ENCODE results near the gene CFHR4. TPM values are rescaled to one million over a fixed set of nuclear protein-coding genes. Genes with fewer than 3 reads are reported as not detected.

Gene CFHR4
- total RNA-seq, 1 donor from 2014 or later: not detected

- Histone ChIP-seq H3K9me3 (no peaks in the 10 kb centered on the region), H3K4me3 (no peak overlapping the region), H3K27ac (no peak overlapping the region), H3K4me1 (no peaks in the 10 kb centered on the region), H3K36me3 (no peaks in the 10 kb centered on the region), H3K27me3 (no peaks in the 10 kb centered on the region)
- TF ChIP-seq, protein P1, sequence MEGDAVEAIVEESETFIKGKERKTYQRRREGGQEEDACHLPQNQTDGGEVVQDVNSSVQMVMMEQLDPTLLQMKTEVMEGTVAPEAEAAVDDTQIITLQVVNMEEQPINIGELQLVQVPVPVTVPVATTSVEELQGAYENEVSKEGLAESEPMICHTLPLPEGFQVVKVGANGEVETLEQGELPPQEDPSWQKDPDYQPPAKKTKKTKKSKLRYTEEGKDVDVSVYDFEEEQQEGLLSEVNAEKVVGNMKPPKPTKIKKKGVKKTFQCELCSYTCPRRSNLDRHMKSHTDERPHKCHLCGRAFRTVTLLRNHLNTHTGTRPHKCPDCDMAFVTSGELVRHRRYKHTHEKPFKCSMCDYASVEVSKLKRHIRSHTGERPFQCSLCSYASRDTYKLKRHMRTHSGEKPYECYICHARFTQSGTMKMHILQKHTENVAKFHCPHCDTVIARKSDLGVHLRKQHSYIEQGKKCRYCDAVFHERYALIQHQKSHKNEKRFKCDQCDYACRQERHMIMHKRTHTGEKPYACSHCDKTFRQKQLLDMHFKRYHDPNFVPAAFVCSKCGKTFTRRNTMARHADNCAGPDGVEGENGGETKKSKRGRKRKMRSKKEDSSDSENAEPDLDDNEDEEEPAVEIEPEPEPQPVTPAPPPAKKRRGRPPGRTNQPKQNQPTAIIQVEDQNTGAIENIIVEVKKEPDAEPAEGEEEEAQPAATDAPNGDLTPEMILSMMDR (IDR thresholded peaks at IDR 0.05): no peak
- DNase-seq (ENCODE audit: low spot score in 2 of 2): no peak
- intact Hi-C loops (cut with DNase I): no loop called here
Observed at GRCh38 chr1:196960854-196961253, 73.0 kb downstream of the CFHR4 start.

Other genes with a start within 250 kb of the CFHR4 start
- 108 TPM for gene CFH, start 236.0 kb upstream of the CFHR4 start, total RNA-seq
- not detected for gene CFHR3, start 113.2 kb upstream of the CFHR4 start, total RNA-seq
- gene CFHR1, start 68.3 kb upstream of the CFHR4 start, total RNA-seq: 16.0 TPM
- not detected for gene CFHR2, start 55.7 kb downstream of the CFHR4 start, total RNA-seq
- gene CFHR5, start 89.5 kb downstream of the CFHR4 start, total RNA-seq: not detected
- gene F13B, start 179.2 kb downstream of the CFHR4 start, total RNA-seq: not detected